GM12878 (cell line): ENCODE measurements around the gene FABP6. TPM values are rescaled to one million over a fixed set of nuclear protein-coding genes. Genes with fewer than 3 reads are reported as not detected.

Experiments used
- CREB1 ChIP-seq: IDR thresholded peaks from 2 replicates; pipeline ENCODE4 v1.6.1; 2012; ENCODE audit warnings: low read depth, mild to moderate bottlenecking, inconsistent platforms
- HDAC2 ChIP-seq: fragments of 200-600 bp; sonication (generic); IDR thresholded peaks from 2 replicates; pipeline ENCODE4 v1.6.1; 2017
- MXI1 ChIP-seq: fragments of 150-350 bp; IDR thresholded peaks from 2 replicates; pipeline ENCODE4 v1.6.1; 2011; ENCODE audit warnings: low read depth, mild to moderate bottlenecking, inconsistent platforms, low read length, improper control_type of control experiment
- NRF1 ChIP-seq: conservative IDR thresholded peaks from 2 replicates; pipeline ENCODE4 v1.6.1; 2011; ENCODE audit warnings: mild to moderate bottlenecking, low read depth, low read length, improper control_type of control experiment
- POLR2AphosphoS2 ChIP-seq: IDR thresholded peaks from 2 replicates; pipeline ENCODE4 v1.6.1; 2011; ENCODE audit warnings: low read depth, mild to moderate bottlenecking, low read length, improper control_type of control experiment, moderate library complexity
- POLR2AphosphoS5 ChIP-seq: IDR thresholded peaks from 2 replicates; pipeline ENCODE4 v1.6.1; 2011; ENCODE audit warnings: mild to moderate bottlenecking, low read length, inconsistent platforms
- RCOR1 ChIP-seq: conservative IDR thresholded peaks from 2 replicates; pipeline ENCODE4 v1.6.1; 2012; ENCODE audit warnings: low read depth, low read length, improper control_type of control experiment
- SIX5 ChIP-seq: IDR thresholded peaks from 2 replicates; pipeline ENCODE4 v1.6.1; 2011; ENCODE audit warnings: mild to moderate bottlenecking, low read depth, low read length, moderate library complexity; ENCODE audit not compliant: severe bottlenecking
- SMAD1 ChIP-seq: fragments of 450-650 bp; IDR thresholded peaks from 2 replicates; pipeline ENCODE4 v1.6.1; 2018; ENCODE audit warnings: mild to moderate bottlenecking, low read depth; ENCODE audit not compliant: partially characterized antibody
- TBL1XR1 ChIP-seq: IDR thresholded peaks from 2 replicates; pipeline ENCODE4 v1.6.1; 2012; ENCODE audit warnings: low read depth, low read length, improper control_type of control experiment
- polyA plus RNA-seq, 11 experiments: library from polyadenylated mRNA; depleted of rRNA in 4 of 11; unstranded in 6 of 11; stranded (reverse) in 5 of 11; fragments of >200 nt; fragmentation: Nextera tagmentation in 4 of 11; fragmentation: Illumina TruSeq in 1 of 11; extraction: Ambion mirVana in 4 of 11; extraction: Trizol in 1 of 11; gene quantifications; 1 replicate in 1 of 11; 2 replicates in 10 of 11; pipeline versions ENCODE4 v1.2.1 to v1.2.3, GENCODE V29; 2011 to 2016; ENCODE audit warnings: inconsistent platforms in 2 of 11, missing spikeins in 2 of 11, low read depth in 1 of 11
- total RNA-seq, 4 experiments: library from RNA; depleted of rRNA in 3 of 4; stranded (reverse); fragments of >200 nt in 3 of 4; fragmentation: Illumina TruSeq in 1 of 4; extraction: Trizol in 1 of 4; gene quantifications; 2 replicates each; pipeline versions ENCODE4 v1.2.1 to v1.2.3, GENCODE V29; 2013 to 2021
- TF ChIP-seq, protein P1 (sequence below): fragments of 450-650 bp; conservative IDR thresholded peaks from 2 replicates; pipeline ENCODE4 v1.6.1; 2017; ENCODE audit warnings: mild to moderate bottlenecking, moderate library complexity
- TF ChIP-seq, protein P2 (sequence below): fragments of 450-650 bp; IDR thresholded peaks from 2 replicates; pipeline ENCODE4 v1.6.1; 2014; ENCODE audit warnings: mild to moderate bottlenecking

The FABP6 gene
- total and polyA plus RNA-seq, 10 of the 15 experiments (the other 5 are each of a cell fraction or from before 2014, with no cell fraction given), result 0.66 to 8.1 (median 2.4) TPM

DNA sequence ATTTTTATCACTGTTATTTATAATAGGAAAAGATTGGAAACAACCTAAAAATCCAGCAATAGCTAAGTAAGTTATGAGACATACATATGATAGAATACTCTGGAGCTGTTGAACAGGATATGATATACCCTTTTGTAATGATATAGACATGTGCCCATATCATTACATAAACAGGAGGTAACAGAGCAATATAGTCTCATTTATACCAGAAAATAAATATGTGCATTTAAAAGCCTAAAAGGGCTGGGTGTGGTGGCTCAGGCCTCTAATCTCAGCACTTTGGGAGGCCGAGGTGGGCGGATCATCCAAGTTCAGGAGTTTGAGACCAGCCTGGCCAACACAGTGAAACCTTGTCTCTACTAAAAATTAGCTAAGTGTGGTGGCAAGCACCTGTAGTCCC, 2.3 kb upstream of the FABP6 start (continued):
- TF ChIP-seq POLR2AphosphoS2 (no peak), RCOR1 (no peak), SIX5 (no peak), POLR2AphosphoS5 (no peak), TBL1XR1 (no peak), SMAD1 (no peak), HDAC2 (no peak), MXI1 (no peak), CREB1 (no peak), NRF1 (no peak)
- TF ChIP-seq, protein P1, sequence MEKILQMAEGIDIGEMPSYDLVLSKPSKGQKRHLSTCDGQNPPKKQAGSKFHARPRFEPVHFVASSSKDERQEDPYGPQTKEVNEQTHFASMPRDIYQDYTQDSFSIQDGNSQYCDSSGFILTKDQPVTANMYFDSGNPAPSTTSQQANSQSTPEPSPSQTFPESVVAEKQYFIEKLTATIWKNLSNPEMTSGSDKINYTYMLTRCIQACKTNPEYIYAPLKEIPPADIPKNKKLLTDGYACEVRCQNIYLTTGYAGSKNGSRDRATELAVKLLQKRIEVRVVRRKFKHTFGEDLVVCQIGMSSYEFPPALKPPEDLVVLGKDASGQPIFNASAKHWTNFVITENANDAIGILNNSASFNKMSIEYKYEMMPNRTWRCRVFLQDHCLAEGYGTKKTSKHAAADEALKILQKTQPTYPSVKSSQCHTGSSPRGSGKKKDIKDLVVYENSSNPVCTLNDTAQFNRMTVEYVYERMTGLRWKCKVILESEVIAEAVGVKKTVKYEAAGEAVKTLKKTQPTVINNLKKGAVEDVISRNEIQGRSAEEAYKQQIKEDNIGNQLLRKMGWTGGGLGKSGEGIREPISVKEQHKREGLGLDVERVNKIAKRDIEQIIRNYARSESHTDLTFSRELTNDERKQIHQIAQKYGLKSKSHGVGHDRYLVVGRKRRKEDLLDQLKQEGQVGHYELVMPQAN, result no peak
- TF ChIP-seq, protein P2, sequence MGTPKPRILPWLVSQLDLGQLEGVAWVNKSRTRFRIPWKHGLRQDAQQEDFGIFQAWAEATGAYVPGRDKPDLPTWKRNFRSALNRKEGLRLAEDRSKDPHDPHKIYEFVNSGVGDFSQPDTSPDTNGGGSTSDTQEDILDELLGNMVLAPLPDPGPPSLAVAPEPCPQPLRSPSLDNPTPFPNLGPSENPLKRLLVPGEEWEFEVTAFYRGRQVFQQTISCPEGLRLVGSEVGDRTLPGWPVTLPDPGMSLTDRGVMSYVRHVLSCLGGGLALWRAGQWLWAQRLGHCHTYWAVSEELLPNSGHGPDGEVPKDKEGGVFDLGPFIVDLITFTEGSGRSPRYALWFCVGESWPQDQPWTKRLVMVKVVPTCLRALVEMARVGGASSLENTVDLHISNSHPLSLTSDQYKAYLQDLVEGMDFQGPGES, result no peak
